Karpas-422 (cell line): ENCODE results near the gene CDK11B. TPM values are rescaled to one million over a fixed set of nuclear protein-coding genes. Genes with fewer than 3 reads are reported as not detected.

Source experiments
- DNase-seq: peaks from one replicate; pipeline ENCODE4 v3.0.0-alpha.2; 2015
- H2AFZ ChIP-seq: fragments of 200-600 bp; sonication (generic); 2 replicates; pipeline ENCODE4 v1.6.1; 2014; ENCODE audit warnings: antibody characterized with exemption, low read length, mixed read lengths
- H3K27ac ChIP-seq: fragments of 200-600 bp; sonication (generic); 2 replicates; pipeline ENCODE4 v1.5.1; 2014; ENCODE audit warnings: mild to moderate bottlenecking, low read length, moderate library complexity
- H3K27me3 ChIP-seq: fragments of 200-600 bp; sonication (generic); 2 replicates; pipeline ENCODE4 v1.6.1; 2014; ENCODE audit warnings: low read length, mixed read lengths
- H3K36me3 ChIP-seq: fragments of 200-600 bp; sonication (generic); 2 replicates; pipeline ENCODE4 v1.6.1; 2014; ENCODE audit warnings: low read length, mixed read lengths; ENCODE audit not compliant: insufficient read depth
- H3K4me1 ChIP-seq: fragments of 200-600 bp; sonication (generic); 2 replicates; pipeline ENCODE4 v1.6.1; 2014; ENCODE audit warnings: mild to moderate bottlenecking, low read length, mixed read lengths
- H3K4me2 ChIP-seq: fragments of 200-600 bp; sonication (generic); 2 replicates; pipeline ENCODE4 v1.6.1; 2014; ENCODE audit warnings: low read length, low read depth, mild to moderate bottlenecking; ENCODE audit not compliant: poor library complexity, severe bottlenecking
- H3K4me3 ChIP-seq: fragments of 200-600 bp; sonication (generic); 2 replicates; pipeline ENCODE4 v1.5.1; 2014; ENCODE audit warnings: mild to moderate bottlenecking, antibody characterized with exemption, low read length, mixed read lengths
- H3K79me2 ChIP-seq: fragments of 200-600 bp; sonication (generic); 2 replicates; pipeline ENCODE4 v1.6.1; 2014; ENCODE audit warnings: mild to moderate bottlenecking, low read length, mixed read lengths
- H3K9ac ChIP-seq: fragments of 200-600 bp; sonication (generic); 2 replicates; pipeline ENCODE4 v1.6.0; 2014; ENCODE audit warnings: low read length
- H3K9me2 ChIP-seq: fragments of 200-600 bp; sonication (generic), shearing (Covaris generic); replicated peaks from 2 replicates; pipeline ENCODE4 v1.6.0; 2014; ENCODE audit warnings: mild to moderate bottlenecking, low read length, moderate library complexity; ENCODE audit not compliant: insufficient read depth
- H3K9me3 ChIP-seq: fragments of 300-700, 200-600 bp; sonication (generic); 2 replicates; pipeline ENCODE4 v1.6.1; 2014; ENCODE audit warnings: low read length, mixed read lengths
- H4K20me1 ChIP-seq: fragments of 200-600 bp; sonication (generic); 2 replicates; pipeline ENCODE4 v1.6.1; 2014; ENCODE audit warnings: mild to moderate bottlenecking, antibody characterized with exemption, low read length, low read depth; ENCODE audit not compliant: insufficient read depth
- total RNA-seq: library from RNA; depleted of rRNA; stranded (reverse); fragments of >200 nt; shearing (Covaris generic); gene quantifications from 2 replicates; pipeline ENCODE4 v1.2.3, GENCODE V29; 2014; ENCODE audit warnings: low replicate concordance; rRNA removed

CDK11B gene
- total RNA-seq, 1 experiment from 2014 or later: 11.4 TPM

- H3K36me3 ChIP-seq: no peaks in the 10 kb centered on the region
- peaks cover 9% of the 10 kb centered on the region for H3K4me1 ChIP-seq
- no peak overlapping the region for H2AFZ ChIP-seq
- H3K4me3 ChIP-seq: no peak overlapping the region
- no peaks in the 10 kb centered on the region for H3K9me3 ChIP-seq
- DNase-seq: no peak
- no peaks in the 10 kb centered on the region for H3K9me2 ChIP-seq
- no peak overlapping the region for H3K27ac ChIP-seq
- H3K79me2 ChIP-seq: no peaks in the 10 kb centered on the region
- H3K4me2 ChIP-seq: no peak overlapping the region
- no peak overlapping the region for H3K9ac ChIP-seq
- no peaks in the 10 kb centered on the region for H4K20me1 ChIP-seq
- no peaks in the 10 kb centered on the region for H3K27me3 ChIP-seq
Measured at GRCh38 chr1:1593834-1594601, 64.8 kb downstream of the CDK11B start.

- DNase-seq: no peak
- no peak overlapping the region for H3K4me2 ChIP-seq
- no peak overlapping the region for H3K4me3 ChIP-seq
- no peaks in the 10 kb centered on the region for H4K20me1 ChIP-seq
- H3K27me3 ChIP-seq: no peaks in the 10 kb centered on the region
- no peaks in the 10 kb centered on the region for H3K36me3 ChIP-seq
- no peaks in the 10 kb centered on the region for H3K79me2 ChIP-seq
- H3K9me2 ChIP-seq: no peaks in the 10 kb centered on the region
- no peak overlapping the region for H2AFZ ChIP-seq
- no peaks in the 10 kb centered on the region for H3K4me1 ChIP-seq
- H3K9me3 ChIP-seq: no peaks in the 10 kb centered on the region
- no peak overlapping the region for H3K27ac ChIP-seq
- no peak overlapping the region for H3K9ac ChIP-seq
Measured at GRCh38 chr1:1591452-1591851, 67.4 kb downstream of the CDK11B start.

Other genes starting within 250 kb of the CDK11B start
- not detected in 2 replicates for gene ANKRD65, start 237.7 kb downstream of the CDK11B start, total RNA-seq
- not detected in 2 replicates for gene VWA1, start 223.3 kb downstream of the CDK11B start, total RNA-seq
- gene ATAD3C, start 209.3 kb downstream of the CDK11B start, total RNA-seq: 0.51 TPM in 1 of 2 replicates, not detected in the other
- gene ATAD3B, start 187.2 kb downstream of the CDK11B start, total RNA-seq: 13.9 and 37.2 TPM in 2 replicates
- 12.5 and 52.1 TPM in 2 replicates for gene ATAD3A, start 146.8 kb downstream of the CDK11B start, total RNA-seq
- gene TMEM240, start 118.4 kb downstream of the CDK11B start, total RNA-seq: 2.6 TPM in 1 of 2 replicates, not detected in the other
- 70.9 and 80.6 TPM in 2 replicates for gene SSU72, start 84.1 kb downstream of the CDK11B start, total RNA-seq
- 0.14 TPM in 1 of 2 replicates, not detected in the other for gene FNDC10, start 58.9 kb downstream of the CDK11B start, total RNA-seq
- gene MIB2, start 43.5 kb downstream of the CDK11B start, total RNA-seq: 24.8 and 54.3 TPM in 2 replicates
- gene MMP23B, start 26.8 kb downstream of the CDK11B start, total RNA-seq: 1.3 and 2.7 TPM in 2 replicates
- 24.9 and 32.9 TPM in 2 replicates for gene SLC35E2B, start 33.8 kb upstream of the CDK11B start, total RNA-seq
- 26.2 and 39.6 TPM in 2 replicates for gene CDK11A, start 65.4 kb upstream of the CDK11B start, total RNA-seq
- 44.3 and 80.3 TPM in 2 replicates for gene NADK, start 119.5 kb upstream of the CDK11B start, total RNA-seq
- 65.7 and 93.7 TPM in 2 replicates for gene GNB1, start 232.1 kb upstream of the CDK11B start, total RNA-seq